Right lobe of liver (tissue), 6 donors: Measurements from ENCODE around the gene CCM2L. TPM values are rescaled to one million over a fixed set of nuclear protein-coding genes. Genes with fewer than 3 reads are reported as not detected.

Experiments
- ATAC-seq, 4 donors: fragments of 200-7000 bp; cut with Tn5 transposase; one replicate each; pipeline ENCODE4 v1.9.1; 2020; ENCODE audit warnings: mild to moderate bottlenecking in 4 of 4, moderate library complexity in 4 of 4
- DNase-seq, 3 donors: peaks; one replicate each; pipeline ENCODE4 v3.0.0-alpha.2; 2020
- H3K27ac ChIP-seq, 3 donors: fragments of 200-600 bp; one replicate each; pipeline ENCODE4 v1.8.0; 2022
- H3K27me3 ChIP-seq, 2 donors: fragments of 200-600 bp; one replicate each; pipeline ENCODE4 v1.8.0; 2022
- H3K36me3 ChIP-seq, 4 donors: fragments of 200-600 bp; sonication (generic) in 1 of 4; one replicate each; pipeline versions ENCODE4 v1.5.1 to v1.8.0; 2017 to 2022; ENCODE audit warnings: control low read depth in 1 of 4
- H3K4me1 ChIP-seq, 4 donors: fragments of 200-600 bp; sonication (generic) in 1 of 4; one replicate each; pipeline versions ENCODE4 v1.5.1 to v1.8.0; 2017 to 2022; ENCODE audit warnings: control low read depth in 1 of 4
- H3K4me3 ChIP-seq, 3 donors: fragments of 200-600 bp; one replicate each; pipeline ENCODE4 v1.8.0; 2022
- H3K9me3 ChIP-seq, 4 donors: fragments of 200-600 bp; sonication (generic) in 1 of 4; one replicate each; pipeline versions ENCODE4 v1.5.1 to v1.8.0; 2017 to 2022; ENCODE audit warnings: control low read depth in 1 of 4
- POLR2A ChIP-seq: fragments of 450-650 bp; IDR thresholded peaks from one replicate; pipeline ENCODE4 v1.6.1; 2017; ENCODE audit warnings: antibody characterized with exemption, mild to moderate bottlenecking
- WGBS: methylation state at CpG from one replicate; pipeline ENCODE4 v1.1.6; 2018; ENCODE audit warnings: low coverage, low lambda C conversion rate; ENCODE audit not compliant: insufficient coverage; ENCODE audit errors: missing lambda C conversion rate; 5-methylcytosine and 5-hydroxymethylcytosine counted together
- intact Hi-C, 2 donors: fragments of 100-400 bp; cut with DNase I; formaldehyde crosslinking; loops; one replicate each; pipeline versions ENCODE4 v1.11.2 to v1.14.1; 2022
- total RNA-seq, 6 experiments: library from RNA; depleted of rRNA in 2 of 6; stranded (reverse); fragments of >200 nt in 2 of 6; fragmentation: NEBNext Ultra II Directional in 3 of 6; extraction: Animal tissue kit (Norgen Biotek cat#: 25700) in 3 of 6; gene quantifications; one replicate each; pipeline versions ENCODE4 v1.1.0 to v1.2.4, GENCODE V29; 2016 to 2023
- TF ChIP-seq, protein P1 (sequence below), 4 donors: fragments of 200-600 bp in 3 of 4; fragments of 450-650 bp in 1 of 4; IDR thresholded peaks; one replicate each; pipeline versions ENCODE4 v1.5.1 to v1.8.0; 2016 to 2022; ENCODE audit warnings: antibody characterized with exemption in 4 of 4, mild to moderate bottlenecking in 2 of 4
- donor health status: DM: no; HTN: yes; CAD: no.
- donor health status: DM: no; HTN: no; CAD: no.
- donor health status: DM: no; HTN: no; CAD: no.
- donor health status: DM: no; HTN: yes; CAD: no.
- donor health status: DM: no; HTN: yes; CAD: no.

CCM2L gene
- total RNA-seq, 6 experiments from 2014 or later = 0.61 to 1.7 (median 0.89) TPM

DNA sequence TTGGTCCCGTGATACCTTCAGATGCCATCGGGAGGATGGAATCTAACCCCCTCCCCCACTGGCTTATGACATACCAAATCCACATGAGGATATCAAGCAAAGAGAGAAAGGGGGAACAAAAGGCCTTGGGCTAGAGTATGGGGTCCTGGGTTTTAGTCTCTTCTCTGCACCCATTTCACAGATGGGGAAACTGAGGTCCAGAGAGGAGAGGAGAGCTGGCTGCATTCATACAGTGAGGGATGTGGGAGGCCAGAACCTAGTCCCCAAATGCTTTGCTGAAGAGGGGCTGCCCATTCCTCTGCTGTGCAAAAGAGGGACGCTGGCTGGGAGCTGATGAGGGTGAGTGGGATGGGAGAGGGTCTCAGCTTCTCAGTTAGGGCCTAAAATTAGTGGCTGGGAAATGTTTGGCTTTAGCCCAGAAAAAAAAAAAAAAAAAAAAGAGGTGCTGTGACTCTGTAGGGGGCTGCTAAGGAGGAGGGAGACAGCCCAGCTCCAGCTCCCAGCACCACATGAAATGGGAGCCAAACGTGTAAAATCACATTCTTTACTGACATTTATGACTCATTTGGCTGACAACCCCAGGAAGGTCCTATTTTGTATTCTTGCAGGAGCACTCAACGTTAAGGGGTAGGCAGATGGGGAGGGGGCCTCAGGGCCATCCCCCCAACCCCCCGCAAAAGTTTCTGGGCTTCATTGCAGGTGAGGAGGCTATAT, 30.4 kb upstream of the CCM2L start:
- Histone ChIP-seq H3K4me1 (no peaks in the 10 kb centered on the region), H3K4me3 (no peak overlapping the region), H3K27ac (no peak overlapping the region), H3K27me3 (no peaks in the 10 kb centered on the region), H3K36me3 (no peaks in the 10 kb centered on the region), H3K9me3 (no peaks in the 10 kb centered on the region)
- DNase-seq (no peak), ATAC-seq (no peak)
- TF ChIP-seq POLR2A = no peak
- TF ChIP-seq, protein P1, sequence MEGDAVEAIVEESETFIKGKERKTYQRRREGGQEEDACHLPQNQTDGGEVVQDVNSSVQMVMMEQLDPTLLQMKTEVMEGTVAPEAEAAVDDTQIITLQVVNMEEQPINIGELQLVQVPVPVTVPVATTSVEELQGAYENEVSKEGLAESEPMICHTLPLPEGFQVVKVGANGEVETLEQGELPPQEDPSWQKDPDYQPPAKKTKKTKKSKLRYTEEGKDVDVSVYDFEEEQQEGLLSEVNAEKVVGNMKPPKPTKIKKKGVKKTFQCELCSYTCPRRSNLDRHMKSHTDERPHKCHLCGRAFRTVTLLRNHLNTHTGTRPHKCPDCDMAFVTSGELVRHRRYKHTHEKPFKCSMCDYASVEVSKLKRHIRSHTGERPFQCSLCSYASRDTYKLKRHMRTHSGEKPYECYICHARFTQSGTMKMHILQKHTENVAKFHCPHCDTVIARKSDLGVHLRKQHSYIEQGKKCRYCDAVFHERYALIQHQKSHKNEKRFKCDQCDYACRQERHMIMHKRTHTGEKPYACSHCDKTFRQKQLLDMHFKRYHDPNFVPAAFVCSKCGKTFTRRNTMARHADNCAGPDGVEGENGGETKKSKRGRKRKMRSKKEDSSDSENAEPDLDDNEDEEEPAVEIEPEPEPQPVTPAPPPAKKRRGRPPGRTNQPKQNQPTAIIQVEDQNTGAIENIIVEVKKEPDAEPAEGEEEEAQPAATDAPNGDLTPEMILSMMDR (IDR thresholded peaks at IDR 0.05) = no peak
- WGBS = 59% methylated on average over 6 of the region's 6 CpGs
- intact Hi-C loops = no loop called here

DNA sequence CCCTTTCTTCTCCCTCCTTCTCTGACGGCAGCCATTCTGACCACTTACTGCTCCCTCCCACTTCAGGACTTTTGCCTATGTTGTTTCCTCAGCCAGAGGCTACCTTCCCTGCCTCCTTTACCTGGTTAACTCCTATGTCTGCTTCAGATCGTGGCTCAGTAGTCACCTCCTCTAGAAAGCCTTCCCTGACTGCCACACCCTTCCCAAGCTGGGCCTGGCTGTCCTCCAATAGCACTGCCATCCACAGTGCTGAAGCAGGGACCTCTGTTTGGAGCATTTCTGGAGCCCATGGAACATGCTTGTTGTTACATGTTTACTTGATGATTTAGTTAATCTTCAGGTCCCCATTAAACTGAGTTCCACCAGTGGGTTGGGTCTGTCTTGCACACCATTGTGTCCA, 28.5 kb upstream of the CCM2L start:
- intact Hi-C loops = no loop called here
- H3K4me1 ChIP-seq = no peaks in the 10 kb centered on the region
- H3K36me3 ChIP-seq = no peaks in the 10 kb centered on the region
- H3K9me3 ChIP-seq = no peaks in the 10 kb centered on the region
- no peak for TF ChIP-seq POLR2A
- TF ChIP-seq, protein P1 (IDR thresholded peaks at IDR 0.05) = no peak
- 56% methylated on average over 2 of the region's 2 CpGs for WGBS
- H3K27me3 ChIP-seq = no peaks in the 10 kb centered on the region
- ATAC-seq (no peak), DNase-seq (no peak)
- no peak overlapping the region for H3K27ac ChIP-seq
- H3K4me3 ChIP-seq = no peak overlapping the region

DNA sequence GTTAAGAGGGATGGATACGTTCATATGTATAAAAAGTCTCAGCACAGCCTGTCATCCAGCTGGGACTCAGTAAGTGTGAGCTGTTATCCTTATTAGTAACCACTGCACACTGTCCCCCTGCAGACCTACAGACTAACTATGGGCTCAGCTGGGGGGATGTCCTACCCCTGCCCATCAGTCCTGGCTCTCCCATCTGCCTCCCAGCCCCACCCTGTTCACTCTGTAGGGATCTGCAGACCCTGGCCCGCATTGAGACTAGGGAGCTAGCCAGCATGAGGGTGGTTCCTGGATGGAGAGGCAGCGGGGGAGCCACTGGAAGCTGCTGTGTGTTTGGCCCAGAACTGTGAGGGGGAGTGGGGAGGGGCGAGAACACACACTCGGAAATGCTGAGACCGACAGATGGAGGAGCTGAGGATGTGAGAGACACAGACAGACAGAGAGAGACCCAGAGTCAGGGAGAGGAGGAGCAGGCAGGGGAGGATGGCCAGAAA, 25.2 kb upstream of the CCM2L start:
- 31% methylated on average over 5 of the region's 6 CpGs for WGBS
- Histone ChIP-seq H3K27me3 (no peaks in the 10 kb centered on the region), H3K36me3 (no peaks in the 10 kb centered on the region), H3K9me3 (no peaks in the 10 kb centered on the region), H3K4me3 (no peak overlapping the region), H3K27ac (no peak overlapping the region), H3K4me1 (no peaks in the 10 kb centered on the region)
- TF ChIP-seq, protein P1 (IDR thresholded peaks at IDR 0.05) = no peak
- no peak for TF ChIP-seq POLR2A
- ATAC-seq = no peak
- intact Hi-C loops = no loop called here
- DNase-seq = no peak

DNA sequence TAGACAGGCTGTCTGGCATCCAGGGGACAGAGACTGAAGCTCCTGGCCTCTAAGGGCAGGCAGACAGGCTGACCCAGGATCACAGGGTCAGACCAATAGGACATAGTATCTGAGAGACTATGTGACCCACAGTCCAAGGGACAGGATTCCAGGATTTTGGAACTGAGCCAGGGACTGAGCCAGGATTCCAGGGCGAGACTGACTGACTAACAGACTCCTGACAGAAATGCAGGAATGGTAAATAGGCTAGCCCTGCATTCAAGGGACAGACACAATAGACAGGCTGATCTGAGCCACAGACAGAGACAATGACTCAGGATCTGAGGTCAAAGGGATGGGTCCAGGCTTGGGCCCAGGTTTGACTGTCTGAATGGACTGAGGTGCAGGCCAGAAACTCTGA, 22.5 kb upstream of the CCM2L start:
- ATAC-seq = peak; percentile 50 to 87 (median 72)
- no peaks in the 10 kb centered on the region for H3K4me1 ChIP-seq
- no peaks in the 10 kb centered on the region for H3K27me3 ChIP-seq
- H3K36me3 ChIP-seq = no peaks in the 10 kb centered on the region
- TF ChIP-seq, protein P1 (IDR thresholded peaks at IDR 0.05) = no peak
- TF ChIP-seq POLR2A = no peak
- intact Hi-C loops = no loop called here
- no peak for DNase-seq
- 29% methylated on average over 1 of the region's 1 CpG for WGBS
- no peak overlapping the region for H3K4me3 ChIP-seq
- no peak overlapping the region for H3K27ac ChIP-seq
- H3K9me3 ChIP-seq = no peaks in the 10 kb centered on the region
